ENCODE data around the gene DDX23.

Gene DDX23

DNA sequence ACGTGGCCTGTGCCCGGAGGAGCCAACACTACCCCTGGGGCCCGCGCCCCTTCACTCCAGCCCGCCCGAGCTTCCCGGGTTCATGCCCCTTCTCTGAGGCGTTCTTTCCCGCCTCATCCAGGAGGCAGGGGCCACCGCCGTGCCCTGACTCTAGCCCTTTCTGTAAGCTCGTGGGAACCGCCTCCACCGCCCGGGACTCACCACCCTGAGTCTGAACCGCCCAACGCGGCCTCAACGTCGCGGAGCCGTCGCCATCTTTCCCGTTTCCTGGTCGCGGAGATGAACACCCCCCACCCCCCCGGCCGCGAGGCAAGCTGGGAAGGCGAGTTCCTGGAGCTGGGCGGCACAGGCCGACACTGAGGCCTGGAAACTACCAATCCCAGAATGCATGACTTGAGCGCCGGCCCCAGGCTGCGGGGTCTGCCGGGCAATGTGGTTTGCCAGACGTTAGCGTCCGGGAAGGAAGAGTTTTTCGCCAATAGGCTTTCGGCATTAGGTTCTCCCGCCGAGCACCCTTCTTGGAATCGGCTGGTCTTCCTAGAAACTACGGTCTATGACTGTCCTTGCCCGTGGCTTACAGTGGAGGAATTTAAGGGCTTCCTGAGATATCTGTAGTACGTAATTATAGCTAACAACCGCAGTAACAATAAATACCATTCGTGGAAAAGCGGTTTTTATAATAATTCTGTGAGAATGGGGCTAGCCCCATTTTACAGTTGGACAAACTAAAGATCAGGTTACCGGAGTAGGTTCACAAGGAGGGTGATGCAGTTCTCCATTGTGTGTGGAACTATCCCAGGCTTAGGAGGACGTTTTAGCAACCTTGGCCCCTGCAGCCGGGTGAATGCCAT lies at the start of gene DDX23:
TSS of gene DDX23 (minus strand) at position 281 of the 851 bp plus-strand sequence. CDS start 6,381 bp downstream, outside the sequence.
- peak; percentile 92 for DNase-seq (ENCODE audit: low spot score)
- H3K9me3 Mint-ChIP-seq = no peaks in the 10 kb centered on the region
- H3K4me3 Mint-ChIP-seq = peak within 1 kb of the TSS; percentile 92
- no peaks in the 10 kb centered on the region for H3K27me3 Mint-ChIP-seq (ENCODE audit: low read depth)
- H3K27ac Mint-ChIP-seq = peak within 1 kb of the TSS; percentile 93
- peaks cover 19% of the 10 kb centered on the region for H3K36me3 Mint-ChIP-seq (ENCODE audit: low read depth)
- peaks cover 30% of the 10 kb centered on the region for H3K4me1 Mint-ChIP-seq (ENCODE audit: low read depth)

DNA sequence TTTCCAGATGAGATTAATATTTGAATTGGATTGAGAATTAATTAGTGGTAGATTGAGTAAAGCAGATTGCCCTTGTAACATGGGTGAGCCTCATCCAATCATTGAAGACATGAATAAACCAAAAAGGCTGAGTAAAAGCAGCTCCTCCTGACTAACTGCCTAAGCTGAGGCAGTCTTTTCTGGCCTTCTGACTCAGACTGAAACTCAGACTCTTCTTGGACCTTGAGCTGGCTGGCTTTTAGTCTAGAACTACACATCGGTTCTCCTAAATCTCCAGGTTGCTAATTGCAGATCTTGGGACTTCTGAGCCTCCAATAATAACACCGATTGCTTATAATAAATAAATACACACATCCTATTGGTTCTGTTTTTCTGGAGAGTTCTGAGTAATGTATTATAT lies 49.3 kb upstream of the DDX23 start:
- H3K4me3 Mint-ChIP-seq = no peak overlapping the region
- peaks cover 5% of the 10 kb centered on the region for H3K27me3 Mint-ChIP-seq (ENCODE audit: low read depth)
- no peaks in the 10 kb centered on the region for H3K9me3 Mint-ChIP-seq
- no peaks in the 10 kb centered on the region for H3K36me3 Mint-ChIP-seq (ENCODE audit: low read depth)
- DNase-seq (ENCODE audit: low spot score) = no peak
- peaks cover 11% of the 10 kb centered on the region for H3K4me1 Mint-ChIP-seq (ENCODE audit: low read depth)
- no peak overlapping the region for H3K27ac Mint-ChIP-seq

- DNase-seq (ENCODE audit: low spot score) = no peak
- Mint-ChIP-seq H3K36me3 (ENCODE audit: low read depth) (no peaks in the 10 kb centered on the region), H3K4me3 (no peak overlapping the region), H3K9me3 (no peaks in the 10 kb centered on the region), H3K4me1 (ENCODE audit: low read depth) (peaks cover 11% of the 10 kb centered on the region), H3K27me3 (ENCODE audit: low read depth) (peaks cover 5% of the 10 kb centered on the region), H3K27ac (no peak overlapping the region)
Measured at GRCh38 chr12:48899651-48900050, 47.7 kb upstream of the DDX23 start.

- no peaks in the 10 kb centered on the region for H3K9me3 Mint-ChIP-seq
- no peaks in the 10 kb centered on the region for H3K36me3 Mint-ChIP-seq (ENCODE audit: low read depth)
- DNase-seq (ENCODE audit: low spot score) = no peak
- H3K4me1 Mint-ChIP-seq (ENCODE audit: low read depth) = peaks cover 6% of the 10 kb centered on the region
- H3K4me3 Mint-ChIP-seq = no peak overlapping the region
- H3K27me3 Mint-ChIP-seq (ENCODE audit: low read depth) = peaks cover 29% of the 10 kb centered on the region
- H3K27ac Mint-ChIP-seq = no peak overlapping the region
Measured at GRCh38 chr12:48894271-48894670, 42.3 kb upstream of the DDX23 start.

DNA sequence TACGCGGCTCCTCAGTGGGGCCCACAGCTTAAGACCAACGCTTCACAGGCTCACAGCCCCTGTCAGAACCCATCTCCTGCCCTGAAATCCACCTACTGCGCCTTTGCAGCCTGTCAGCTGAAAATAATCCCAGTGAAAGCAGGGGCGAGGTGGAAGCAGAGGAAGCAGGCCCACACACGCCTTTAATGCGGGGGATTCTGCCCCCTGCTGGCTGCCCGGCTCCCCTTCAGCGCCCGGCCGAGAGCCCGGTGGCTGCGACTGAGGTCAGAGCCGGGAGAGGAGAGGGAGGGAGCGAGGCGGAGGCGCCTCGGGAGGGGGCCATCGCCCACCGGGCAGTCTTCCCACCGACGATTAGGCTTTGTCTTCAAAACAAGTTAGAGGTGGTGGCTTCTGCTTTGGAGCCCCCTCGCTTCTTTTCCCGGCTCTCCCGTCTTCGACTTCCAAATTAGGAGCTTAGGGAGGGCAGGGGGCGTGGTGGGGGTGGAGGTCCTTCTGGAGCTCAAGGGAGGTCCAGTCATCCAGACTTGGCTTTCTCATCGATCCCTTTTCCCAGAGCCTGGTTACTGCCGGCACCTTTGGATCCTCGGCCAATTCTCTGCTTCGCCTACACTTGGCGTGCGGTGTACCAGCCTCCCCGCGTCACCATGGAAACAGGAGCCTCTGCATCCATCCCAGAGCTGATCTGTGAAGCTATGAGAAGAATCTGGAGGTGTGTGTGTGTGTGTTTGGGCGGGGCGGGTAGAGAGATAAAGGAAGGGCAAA lies 38.9 kb upstream of the DDX23 start:
- DNase-seq (ENCODE audit: low spot score) = peak; percentile 72
- Mint-ChIP-seq H3K4me3 (peak overlapping the region; percentile 46), H3K9me3 (no peaks in the 10 kb centered on the region), H3K4me1 (ENCODE audit: low read depth) (peaks cover 6% of the 10 kb centered on the region), H3K27me3 (ENCODE audit: low read depth) (peaks cover 26% of the 10 kb centered on the region), H3K27ac (no peak overlapping the region), H3K36me3 (ENCODE audit: low read depth) (no peaks in the 10 kb centered on the region)

GRCh38 chr12:48889679-48890078 lies 37.7 kb upstream of the DDX23 start:
- no peak for DNase-seq (ENCODE audit: low spot score)
- Mint-ChIP-seq H3K9me3 (no peaks in the 10 kb centered on the region), H3K36me3 (ENCODE audit: low read depth) (no peaks in the 10 kb centered on the region), H3K4me1 (ENCODE audit: low read depth) (peaks cover 6% of the 10 kb centered on the region), H3K4me3 (no peak overlapping the region), H3K27me3 (ENCODE audit: low read depth) (peaks cover 27% of the 10 kb centered on the region), H3K27ac (no peak overlapping the region)

- Mint-ChIP-seq H3K36me3 (ENCODE audit: low read depth) (no peaks in the 10 kb centered on the region), H3K4me3 (no peak overlapping the region), H3K27ac (no peak overlapping the region), H3K27me3 (ENCODE audit: low read depth) (peaks cover 33% of the 10 kb centered on the region), H3K9me3 (no peaks in the 10 kb centered on the region), H3K4me1 (ENCODE audit: low read depth) (peaks cover 7% of the 10 kb centered on the region)
- DNase-seq (ENCODE audit: low spot score) = no peak
Measured at GRCh38 chr12:48883305-48884161, 31.6 kb upstream of the DDX23 start.

GRCh38 chr12:48882972-48883304 lies 31.0 kb upstream of the DDX23 start:
- H3K9me3 Mint-ChIP-seq = no peaks in the 10 kb centered on the region
- H3K27me3 Mint-ChIP-seq (ENCODE audit: low read depth) = peaks cover 33% of the 10 kb centered on the region
- no peak overlapping the region for H3K4me3 Mint-ChIP-seq
- DNase-seq (ENCODE audit: low spot score) = no peak
- H3K4me1 Mint-ChIP-seq (ENCODE audit: low read depth) = peaks cover 7% of the 10 kb centered on the region
- H3K36me3 Mint-ChIP-seq (ENCODE audit: low read depth) = no peaks in the 10 kb centered on the region
- no peak overlapping the region for H3K27ac Mint-ChIP-seq

DNA sequence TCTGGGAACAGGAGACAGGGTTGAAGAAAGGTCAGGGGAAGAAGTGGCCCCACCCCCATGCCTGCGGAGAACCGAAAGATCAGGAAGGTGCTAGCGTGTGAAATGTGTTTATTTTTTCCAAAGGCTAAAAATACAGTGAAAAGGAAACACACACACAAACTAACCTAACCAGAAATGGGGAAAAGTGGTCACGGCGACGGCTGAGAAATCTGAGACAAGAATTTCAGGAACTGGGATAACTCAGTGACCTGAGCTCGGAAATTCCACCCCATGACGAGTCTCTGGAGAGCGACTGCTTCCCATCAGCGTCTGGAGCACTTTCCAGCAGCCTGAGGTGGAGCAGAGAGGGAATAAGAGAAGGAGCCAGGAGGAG lies 30.3 kb upstream of the DDX23 start:
- H3K36me3 Mint-ChIP-seq (ENCODE audit: low read depth) = no peaks in the 10 kb centered on the region
- H3K27ac Mint-ChIP-seq = no peak overlapping the region
- H3K27me3 Mint-ChIP-seq (ENCODE audit: low read depth) = peaks cover 33% of the 10 kb centered on the region
- DNase-seq (ENCODE audit: low spot score) = no peak
- no peaks in the 10 kb centered on the region for H3K9me3 Mint-ChIP-seq
- H3K4me3 Mint-ChIP-seq = no peak overlapping the region
- peaks cover 7% of the 10 kb centered on the region for H3K4me1 Mint-ChIP-seq (ENCODE audit: low read depth)

DNA sequence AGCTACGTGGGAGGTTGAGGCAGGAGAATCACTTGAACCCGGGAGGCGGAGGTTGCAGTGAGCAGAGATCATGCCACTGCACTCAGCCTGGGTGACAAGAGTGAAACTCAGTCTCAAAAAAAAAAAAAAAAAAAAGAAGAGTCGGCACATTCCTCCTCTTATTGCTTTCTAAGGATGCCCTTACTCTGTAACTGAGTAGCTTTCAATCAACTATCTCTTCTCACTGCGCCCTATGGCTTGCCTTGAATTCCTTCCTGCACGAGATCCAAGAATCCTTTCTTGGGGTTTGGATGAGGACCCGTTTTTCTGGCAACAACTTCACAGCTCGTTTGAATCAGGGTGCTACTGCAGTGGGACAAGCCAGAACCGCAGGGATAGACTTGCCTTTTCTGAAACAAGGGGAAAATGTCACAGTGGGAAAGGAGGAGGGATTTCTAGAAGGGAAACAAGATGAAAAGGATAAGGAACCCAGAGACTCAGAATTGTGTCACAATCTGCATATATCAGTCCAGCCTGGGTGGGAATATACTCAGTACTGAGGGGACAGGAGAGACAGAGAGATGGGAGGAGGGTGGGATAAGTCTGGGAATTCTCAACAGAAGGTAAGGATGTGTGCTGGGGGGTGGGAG lies 29.8 kb upstream of the DDX23 start:
- Mint-ChIP-seq H3K27me3 (ENCODE audit: low read depth) (peaks cover 33% of the 10 kb centered on the region), H3K9me3 (no peaks in the 10 kb centered on the region), H3K36me3 (ENCODE audit: low read depth) (no peaks in the 10 kb centered on the region), H3K4me3 (no peak overlapping the region), H3K4me1 (ENCODE audit: low read depth) (peaks cover 7% of the 10 kb centered on the region), H3K27ac (no peak overlapping the region)
- DNase-seq (ENCODE audit: low spot score) = no peak

DNA sequence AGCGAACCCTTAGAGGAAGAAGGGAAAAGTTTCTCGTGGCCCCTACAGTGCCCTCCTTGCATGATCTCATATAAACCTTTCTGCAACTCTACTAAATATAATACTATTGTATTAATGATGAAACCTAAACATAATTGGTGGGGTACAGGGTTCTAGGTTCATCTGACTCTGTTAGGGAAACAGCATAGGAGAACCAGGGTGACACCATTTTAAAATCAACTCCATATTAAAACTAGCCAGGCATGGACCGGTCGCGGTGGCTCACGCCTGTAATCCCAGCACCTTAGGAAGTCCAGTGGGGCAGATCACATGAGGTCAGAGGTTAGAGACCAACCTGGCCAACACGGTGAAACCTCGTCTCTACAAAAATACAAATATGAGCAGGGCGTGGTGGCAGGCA lies 28.7 kb upstream of the DDX23 start:
- no peaks in the 10 kb centered on the region for H3K36me3 Mint-ChIP-seq (ENCODE audit: low read depth)
- peaks cover 7% of the 10 kb centered on the region for H3K4me1 Mint-ChIP-seq (ENCODE audit: low read depth)
- no peaks in the 10 kb centered on the region for H3K9me3 Mint-ChIP-seq
- H3K4me3 Mint-ChIP-seq = no peak overlapping the region
- no peak overlapping the region for H3K27ac Mint-ChIP-seq
- no peak for DNase-seq (ENCODE audit: low spot score)
- H3K27me3 Mint-ChIP-seq (ENCODE audit: low read depth) = peaks cover 33% of the 10 kb centered on the region

- Mint-ChIP-seq H3K27me3 (ENCODE audit: low read depth) (peaks cover 31% of the 10 kb centered on the region), H3K4me1 (ENCODE audit: low read depth) (peaks cover 7% of the 10 kb centered on the region), H3K27ac (no peak overlapping the region), H3K4me3 (no peak overlapping the region), H3K36me3 (ENCODE audit: low read depth) (no peaks in the 10 kb centered on the region), H3K9me3 (no peaks in the 10 kb centered on the region)
- DNase-seq (ENCODE audit: low spot score) = no peak
Measured at GRCh38 chr12:48878548-48878947, 26.6 kb upstream of the DDX23 start.

DNA sequence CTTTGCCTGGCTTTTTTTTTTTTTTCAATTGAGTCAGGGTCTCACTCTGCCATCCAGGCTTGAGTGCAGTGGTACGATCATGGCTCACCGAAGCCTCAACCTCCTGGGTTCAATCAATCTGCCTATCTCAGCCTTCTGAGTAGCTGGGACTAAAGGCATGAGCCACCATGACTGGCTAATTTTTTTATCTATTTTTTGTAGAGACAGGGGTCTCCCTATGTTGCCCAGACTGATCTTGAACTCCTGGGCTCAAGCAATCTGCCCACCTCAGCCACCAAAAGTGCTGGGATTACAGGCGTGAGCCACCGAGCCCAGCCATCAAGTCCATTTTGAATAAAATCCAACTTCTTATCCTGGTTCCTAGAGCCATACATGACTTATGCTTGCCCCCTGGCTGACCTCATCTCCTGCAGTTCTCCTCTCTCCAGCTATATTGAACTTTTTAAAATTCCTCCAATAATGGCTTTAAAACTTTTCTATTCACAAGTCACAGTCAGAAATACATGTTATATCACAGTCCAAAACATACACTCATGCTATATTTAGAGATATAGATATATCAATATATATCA lies 24.1 kb upstream of the DDX23 start:
- H3K27ac Mint-ChIP-seq = no peak overlapping the region
- no peak overlapping the region for H3K4me3 Mint-ChIP-seq
- no peaks in the 10 kb centered on the region for H3K4me1 Mint-ChIP-seq (ENCODE audit: low read depth)
- no peak for DNase-seq (ENCODE audit: low spot score)
- H3K27me3 Mint-ChIP-seq (ENCODE audit: low read depth) = peaks cover 18% of the 10 kb centered on the region
- H3K36me3 Mint-ChIP-seq (ENCODE audit: low read depth) = no peaks in the 10 kb centered on the region
- no peaks in the 10 kb centered on the region for H3K9me3 Mint-ChIP-seq

Data from T-helper 2 cell treated with Interferon-gamma antibody and Interleukin-4, amounts not matched to agents 5 μg/mL and 100 μg/mL, for 36 hours (primary cell).